IPS-18c (cell line): Measurements from ENCODE around the gene GP1BB.
"Not testable (repeated sequence)": the region's sequence is repeated elsewhere in the genome, so short reads cannot be mapped to it uniquely, and the experiment has no call there.

Experiments used
- H3K4me3 ChIP-seq: 2 replicates; pipeline ENCODE4 v1.7.0; 2013; ENCODE audit warnings: low read depth, mild to moderate bottlenecking, low read length, moderate library complexity; ENCODE audit not compliant: insufficient read depth
- H3K9me3 ChIP-seq: one replicate; pipeline ENCODE4 v1.6.1; 2013; ENCODE audit warnings: mild to moderate bottlenecking, low read length, moderate library complexity; ENCODE audit not compliant: control insufficient read depth, insufficient read depth

GP1BB gene

GRCh38 chr22:19691007-19691720, 32.2 kb upstream of the GP1BB start:
- H3K4me3 ChIP-seq, result no peak overlapping the region

GRCh38 chr22:19691721-19692341, 31.5 kb upstream of the GP1BB start:
- H3K4me3 ChIP-seq, result no peak overlapping the region

More at GRCh38 chr22:19691007-19691720, 32.2 kb upstream of the GP1BB start:
- peaks cover 2% of the 10 kb centered on the region for H3K9me3 ChIP-seq

GRCh38 chr22:19693581-19693980, 29.8 kb upstream of the GP1BB start:
- Histone ChIP-seq H3K4me3 (no peak overlapping the region), H3K9me3 (peaks cover 2% of the 10 kb centered on the region)

More at GRCh38 chr22:19691721-19692341, 31.5 kb upstream of the GP1BB start:
- peaks cover 2% of the 10 kb centered on the region for H3K9me3 ChIP-seq

- H3K4me3 ChIP-seq, result no peak overlapping the region
- H3K9me3 ChIP-seq, result peaks cover 2% of the 10 kb centered on the region
These were observed 29.2 kb upstream of the GP1BB start for GRCh38 chr22:19693981-19694670.

GRCh38 chr22:19694696-19695095, 28.6 kb upstream of the GP1BB start:
- Histone ChIP-seq H3K4me3 (no peak overlapping the region), H3K9me3 (peaks cover 2% of the 10 kb centered on the region)

GRCh38 chr22:19696504-19697276, 26.6 kb upstream of the GP1BB start:
- Histone ChIP-seq H3K4me3 (no peak overlapping the region), H3K9me3 (peaks cover 2% of the 10 kb centered on the region)

- H3K4me3 ChIP-seq, H3K9me3 ChIP-seq: not testable (repeated sequence)
These were observed 25.5 kb upstream of the GP1BB start for GRCh38 chr22:19697871-19698270.

GRCh38 chr22:19700790-19701419, 22.4 kb upstream of the GP1BB start:
- no peaks in the 10 kb centered on the region for H3K9me3 ChIP-seq

GRCh38 chr22:19701420-19702145, 21.8 kb upstream of the GP1BB start:
- H3K9me3 ChIP-seq, result no peaks in the 10 kb centered on the region
- no peak overlapping the region for H3K4me3 ChIP-seq

More at GRCh38 chr22:19700790-19701419, 22.4 kb upstream of the GP1BB start:
- H3K4me3 ChIP-seq, result no peak overlapping the region

GRCh38 chr22:19703869-19704268, 19.5 kb upstream of the GP1BB start:
- no peak overlapping the region for H3K4me3 ChIP-seq
- H3K9me3 ChIP-seq, result no peaks in the 10 kb centered on the region

GRCh38 chr22:19704355-19705015, 18.9 kb upstream of the GP1BB start:
- Histone ChIP-seq H3K4me3 (no peak overlapping the region), H3K9me3 (no peaks in the 10 kb centered on the region)

GRCh38 chr22:19705181-19705934, 18.0 kb upstream of the GP1BB start:
- Histone ChIP-seq H3K9me3 (no peaks in the 10 kb centered on the region), H3K4me3 (no peak overlapping the region)

- H3K9me3 ChIP-seq, result no peaks in the 10 kb centered on the region
- no peak overlapping the region for H3K4me3 ChIP-seq
These were observed 16.6 kb upstream of the GP1BB start for GRCh38 chr22:19706661-19707151.

- Histone ChIP-seq H3K4me3 (no peak overlapping the region), H3K9me3 (no peaks in the 10 kb centered on the region)
These were observed 15.7 kb upstream of the GP1BB start for GRCh38 chr22:19707347-19708290.
